K562 (cell line): Measurements from ENCODE around the gene PCSK1. TPM values are rescaled to one million over a fixed set of nuclear protein-coding genes. Genes with fewer than 3 reads are reported as not detected.

ENCODE experiments used
- ATAC-seq: fragments of 200-7000 bp; cut with Tn5 transposase; 3 replicates; pipeline ENCODE4 v1.9.1; 2020; ENCODE audit warnings: moderate library complexity
- BruUV-seq: library from RNA; stranded (reverse); fragments of 400-500 nt; replicated peaks from 2 replicates; lab custom pipeline; 2021; lab: Mats Ljungman, UMichigan
- CTCF ChIA-PET: fragments of 300-600 bp; formaldehyde crosslinking; extraction: SDS; loops from one replicate; lab custom pipeline; 2021; ENCODE audit warnings: low intra/inter-chr PET ratio; lab: Yijun Ruan, JAX
- POLR2A ChIA-PET: fragments of 300-600, 350-650 bp; sonication (Branson Sonifier 250); formaldehyde crosslinking; extraction: SDS; loops from one replicate; lab custom pipeline; 2021; ENCODE audit warnings: antibody characterized with exemption, inconsistent platforms; lab: Yijun Ruan, JAX
- DNase-seq, 4 experiments: peaks; one replicate each; pipeline versions ENCODE4 v3.0.0 to v3.0.0-alpha.2; 2011 to 2018; ENCODE audit warnings: low spot score in 3 of 4, mixed read lengths in 3 of 4; ENCODE audit errors: extremely low read depth in 1 of 4
- FAIRE-seq: peaks from 2 replicates; lab custom pipeline; 2011; peaks lifted over from hg19 to GRCh38; lab: Jason Lieb, UNC
- H2AFZ ChIP-seq: 2 replicates; pipeline ENCODE4 v1.6.0; 2011; ENCODE audit warnings: low read depth, low read length, control low read depth, inconsistent platforms
- H3K27ac ChIP-seq: fragments of 200-600 bp; 3 replicates; pipeline ENCODE4 v1.8.0; 2011; ENCODE audit warnings: low read depth, mild to moderate bottlenecking, control low read depth, inconsistent platforms, low read length, moderate library complexity, mixed read lengths; ENCODE audit errors: extremely low read depth
- H3K27me3 ChIP-seq, 2 experiments: fragments of 300-600 bp in 1 of 2; 2 replicates in 1 of 2; 3 replicates in 1 of 2; pipeline versions ENCODE4 v1.6.0 to v1.8.0; 2011; ENCODE audit warnings: inconsistent platforms in 2 of 2, low read length in 2 of 2, mild to moderate bottlenecking in 1 of 2, mixed read lengths in 1 of 2, moderate library complexity in 1 of 2; ENCODE audit not compliant: control insufficient read depth in 2 of 2, insufficient read depth in 2 of 2
- H3K36me3 ChIP-seq: fragments of 300-600 bp; 3 replicates; pipeline ENCODE4 v1.8.0; 2011; ENCODE audit warnings: mild to moderate bottlenecking, low read length, inconsistent platforms; ENCODE audit not compliant: control insufficient read depth, insufficient read depth
- H3K4me1 ChIP-seq, 2 experiments: fragments of 200-600 bp in 1 of 2; replicated peaks in 1 of 2; 2 replicates in 1 of 2; 3 replicates in 1 of 2; pipeline versions ENCODE4 v1.5.1 to v1.8.0; 2011; ENCODE audit warnings: inconsistent platforms in 2 of 2, low read length in 2 of 2, mild to moderate bottlenecking in 1 of 2, mixed read lengths in 1 of 2, moderate library complexity in 1 of 2; ENCODE audit not compliant: control insufficient read depth in 2 of 2, insufficient read depth in 2 of 2
- H3K4me2 ChIP-seq: 2 replicates; pipeline ENCODE4 v1.6.1; 2011; ENCODE audit warnings: low read length, control low read depth, inconsistent platforms, mixed read lengths; ENCODE audit not compliant: insufficient read depth
- H3K4me3 ChIP-seq: fragments of 200-600 bp; sonication (generic), shearing (Covaris generic); 2 replicates; pipeline ENCODE4 v1.5.1; 2016; ENCODE audit warnings: control low read depth, inconsistent platforms
- H3K79me2 ChIP-seq: fragments of 200-600 bp; 3 replicates; pipeline ENCODE4 v1.8.0; 2011; ENCODE audit warnings: low read length, inconsistent platforms; ENCODE audit not compliant: control insufficient read depth, insufficient read depth
- H3K9ac ChIP-seq, 2 experiments: 2 replicates each; pipeline versions ENCODE4 v1.6.0 to v1.6.1; 2011; ENCODE audit warnings: low read depth in 2 of 2, low read length in 2 of 2, control low read depth in 1 of 2, inconsistent platforms in 1 of 2, mild to moderate bottlenecking in 1 of 2, mixed read lengths in 1 of 2; ENCODE audit not compliant: insufficient read depth in 1 of 2
- H3K9me1 ChIP-seq: one replicate; pipeline ENCODE4 v1.6.0; 2011; ENCODE audit warnings: inconsistent platforms, mild to moderate bottlenecking, low read length, moderate library complexity; ENCODE audit not compliant: control insufficient read depth, insufficient read depth
- H3K9me3 ChIP-seq: replicated peaks from 2 replicates; pipeline ENCODE4 v1.5.1; 2011; ENCODE audit warnings: low read depth, low read length, inconsistent platforms; ENCODE audit not compliant: control insufficient read depth, insufficient read depth
- H4K20me1 ChIP-seq: replicated peaks from 2 replicates; pipeline ENCODE4 v1.6.1; 2011; ENCODE audit warnings: low read length, inconsistent platforms, mixed read lengths; ENCODE audit not compliant: control insufficient read depth, insufficient read depth
- CBX8 ChIP-seq: fragments of 200-600 bp; sonication (generic); IDR thresholded peaks from 2 replicates; pipeline ENCODE4 v1.6.1; 2012; ENCODE audit warnings: borderline replicate concordance, mixed run types, low read depth, mild to moderate bottlenecking, moderate library complexity, mixed read lengths, low read length, control low read depth, inconsistent platforms; ENCODE audit not compliant: poor library complexity, severe bottlenecking; ENCODE audit errors: extremely low read depth
- NFE2 ChIP-seq: IDR thresholded peaks from 2 replicates; pipeline ENCODE4 v1.6.1; 2014; ENCODE audit warnings: antibody characterized with exemption, low read depth
- POLR2A ChIP-seq: fragments of 450-650 bp; conservative IDR thresholded peaks from 2 replicates; pipeline ENCODE4 v1.6.1; 2016
- PURB ChIP-seq: sonication (generic); formaldehyde crosslinking; IDR thresholded peaks from 2 replicates; pipeline ENCODE4 v1.9.0; 2021; ENCODE audit warnings: low read depth, mild to moderate bottlenecking, missing genetic modification reagents
- RBM14 ChIP-seq: fragments of 200-400 bp; formaldehyde crosslinking; IDR thresholded peaks from 2 replicates; pipeline ENCODE4 v1.6.1; 2018; ENCODE audit warnings: low read depth, mild to moderate bottlenecking, low read length, moderate library complexity, borderline replicate concordance; ENCODE audit not compliant: insufficient read depth
- SIN3B ChIP-seq: fragments of 450-650 bp; IDR thresholded peaks from 2 replicates; pipeline ENCODE4 v1.6.1; 2017; ENCODE audit warnings: low read depth, mild to moderate bottlenecking, moderate library complexity
- SREBF2 ChIP-seq: sonication (generic); formaldehyde crosslinking; IDR thresholded peaks from 2 replicates; pipeline ENCODE4 v1.4.0; 2020; ENCODE audit warnings: mild to moderate bottlenecking, missing genetic modification reagents
- SRSF1 ChIP-seq: fragments of 200-400 bp; formaldehyde crosslinking; IDR thresholded peaks from 2 replicates; pipeline ENCODE4 v1.6.1; 2017; ENCODE audit warnings: mild to moderate bottlenecking, low read depth, low read length, moderate library complexity
- SRSF3 ChIP-seq: fragments of 200-400 bp; formaldehyde crosslinking; IDR thresholded peaks from 2 replicates; pipeline ENCODE4 v1.6.1; 2016; ENCODE audit warnings: mild to moderate bottlenecking, low read length, moderate library complexity; ENCODE audit not compliant: insufficient read depth
- TCF3 ChIP-seq: sonication (generic); formaldehyde crosslinking; IDR thresholded peaks from 2 replicates; pipeline ENCODE4 v1.4.0; 2020; ENCODE audit warnings: mild to moderate bottlenecking, missing genetic modification reagents
- WGBS: fragments of 100-300 bp; shearing (Covaris generic); methylation state at CpG from one replicate; pipeline ENCODE4 v1.1.6; 2016; ENCODE audit warnings: low coverage, mixed read lengths; ENCODE audit not compliant: insufficient coverage; ENCODE audit errors: missing lambda C conversion rate; 5-methylcytosine and 5-hydroxymethylcytosine counted together
- in situ Hi-C: fragments of 300-500 bp; cut with MboI; formaldehyde crosslinking; loops from 4 replicates; pipeline ENCODE4 v1.15.0; 2018; ENCODE audit warnings: inconsistent platforms, mixed read lengths
- intact Hi-C: fragments of 100-400 bp; cut with micrococcal nuclease; formaldehyde crosslinking; loops from 2 replicates; pipeline ENCODE4 v1.14.2; 2022
- polyA plus RNA-seq, 8 experiments: library from polyadenylated mRNA; depleted of rRNA in 4 of 8; stranded (reverse) in 5 of 8; unstranded in 3 of 8; fragments of >200 nt; fragmentation: Nextera tagmentation in 2 of 8; fragmentation: Illumina TruSeq in 1 of 8; extraction: Ambion mirVana in 2 of 8; extraction: Trizol in 1 of 8; gene quantifications; 2 replicates each; pipeline versions ENCODE4 v1.2.1 to v1.2.3, GENCODE V29; 2011 to 2014; ENCODE audit warnings: inconsistent platforms in 1 of 8, missing spikeins in 1 of 8
- total RNA-seq, 7 experiments: library from RNA; depleted of rRNA in 6 of 7; stranded (reverse); fragments of >200 nt in 6 of 7; fragmentation: Illumina TruSeq in 2 of 7; extraction: Trizol in 2 of 7; gene quantifications; 2 replicates each; pipeline versions ENCODE4 v1.2.1 to v1.2.3, GENCODE V29; 2011 to 2021; ENCODE audit warnings: low replicate concordance in 1 of 7
- TF ChIP-seq, protein P1 (sequence below): sonication (generic); formaldehyde crosslinking; IDR thresholded peaks from 2 replicates; pipeline ENCODE4 v1.8.1; 2023; ENCODE audit warnings: mild to moderate bottlenecking, missing genetic modification reagents, moderate library complexity
- TF ChIP-seq, protein P2 (sequence below), 2 experiments: fragments of 150-350 bp in 1 of 2; IDR thresholded peaks; 2 replicates each; pipeline ENCODE4 v1.6.1; 2012 to 2016; ENCODE audit warnings: low read depth in 2 of 2, low read length in 2 of 2, mild to moderate bottlenecking in 1 of 2, moderate library complexity in 1 of 2
- TF ChIP-seq, protein P3 (sequence below): sonication (generic); formaldehyde crosslinking; IDR thresholded peaks from 2 replicates; pipeline ENCODE4 v1.8.1; 2023; ENCODE audit warnings: mild to moderate bottlenecking, missing genetic modification reagents

Gene PCSK1
- total and polyA plus RNA-seq, 9 of the 15 experiments (the other 6 are each of a cell fraction or from before 2014, with no cell fraction given): not detected

DNA sequence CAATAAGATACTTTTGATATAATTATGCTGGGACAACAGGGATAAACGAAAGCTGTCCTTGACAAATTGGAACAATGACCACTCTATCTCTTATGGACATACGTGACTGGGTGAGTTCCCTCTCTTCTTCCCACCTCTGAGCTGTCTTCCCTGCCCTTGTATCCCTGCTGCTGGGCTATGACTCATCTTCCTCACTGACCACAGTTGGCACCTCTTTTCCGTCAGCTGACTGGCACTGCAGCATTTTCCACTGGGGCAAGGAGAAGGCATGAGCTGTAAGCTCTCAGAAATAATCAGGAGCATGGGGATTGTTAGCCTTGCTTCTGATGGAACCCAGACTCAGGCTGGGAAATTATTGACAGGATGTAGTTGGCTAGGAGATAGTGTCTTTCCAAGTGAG is 48.7 kb downstream of the PCSK1 start:
- FAIRE-seq: no peak
- Histone ChIP-seq H3K4me1 (no peaks in the 10 kb centered on the region), H3K9ac (no peak overlapping the region), H4K20me1 (no peaks in the 10 kb centered on the region), H3K27ac (no peak overlapping the region), H3K4me3 (no peak overlapping the region), H3K36me3 (no peaks in the 10 kb centered on the region), H3K4me2 (no peak overlapping the region), H2AFZ (no peak overlapping the region), H3K27me3 (peaks cover 0 to 4% of the 10 kb centered on the region in 2 experiments; a peak in 2 of 5 replicates), H3K9me1 (no peaks in the 10 kb centered on the region), H3K79me2 (no peaks in the 10 kb centered on the region), H3K9me3 (no peaks in the 10 kb centered on the region)
- no TSS peak for BruUV-seq
- in situ Hi-C loops: no loop called here
- intact Hi-C loops: no loop called here
- WGBS: 0% methylated on average over 3 of the region's 3 CpGs
- DNase-seq: no peak
- no peak for ATAC-seq
- ChIA-PET POLR2A (interaction anchor here (0.6 kb wide), 1 partner anchor 705 kb away, joined by 4 read pairs; no protein-coding TSS in a partner anchor), CTCF (no interaction called here)
- TF ChIP-seq POLR2A (no peak), SREBF2 (CRISPR knock-in tag) (no peak), SRSF1 (no peak), SRSF3 (no peak), TCF3 (CRISPR knock-in tag) (no peak), CBX8 (no peak), RBM14 (no peak), PURB (CRISPR knock-in tag) (no peak), SIN3B (no peak), NFE2 (no peak)
- TF ChIP-seq, protein P1, sequence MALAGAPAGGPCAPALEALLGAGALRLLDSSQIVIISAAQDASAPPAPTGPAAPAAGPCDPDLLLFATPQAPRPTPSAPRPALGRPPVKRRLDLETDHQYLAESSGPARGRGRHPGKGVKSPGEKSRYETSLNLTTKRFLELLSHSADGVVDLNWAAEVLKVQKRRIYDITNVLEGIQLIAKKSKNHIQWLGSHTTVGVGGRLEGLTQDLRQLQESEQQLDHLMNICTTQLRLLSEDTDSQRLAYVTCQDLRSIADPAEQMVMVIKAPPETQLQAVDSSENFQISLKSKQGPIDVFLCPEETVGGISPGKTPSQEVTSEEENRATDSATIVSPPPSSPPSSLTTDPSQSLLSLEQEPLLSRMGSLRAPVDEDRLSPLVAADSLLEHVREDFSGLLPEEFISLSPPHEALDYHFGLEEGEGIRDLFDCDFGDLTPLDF (CRISPR knock-in tag): no peak
- TF ChIP-seq, protein P2, sequence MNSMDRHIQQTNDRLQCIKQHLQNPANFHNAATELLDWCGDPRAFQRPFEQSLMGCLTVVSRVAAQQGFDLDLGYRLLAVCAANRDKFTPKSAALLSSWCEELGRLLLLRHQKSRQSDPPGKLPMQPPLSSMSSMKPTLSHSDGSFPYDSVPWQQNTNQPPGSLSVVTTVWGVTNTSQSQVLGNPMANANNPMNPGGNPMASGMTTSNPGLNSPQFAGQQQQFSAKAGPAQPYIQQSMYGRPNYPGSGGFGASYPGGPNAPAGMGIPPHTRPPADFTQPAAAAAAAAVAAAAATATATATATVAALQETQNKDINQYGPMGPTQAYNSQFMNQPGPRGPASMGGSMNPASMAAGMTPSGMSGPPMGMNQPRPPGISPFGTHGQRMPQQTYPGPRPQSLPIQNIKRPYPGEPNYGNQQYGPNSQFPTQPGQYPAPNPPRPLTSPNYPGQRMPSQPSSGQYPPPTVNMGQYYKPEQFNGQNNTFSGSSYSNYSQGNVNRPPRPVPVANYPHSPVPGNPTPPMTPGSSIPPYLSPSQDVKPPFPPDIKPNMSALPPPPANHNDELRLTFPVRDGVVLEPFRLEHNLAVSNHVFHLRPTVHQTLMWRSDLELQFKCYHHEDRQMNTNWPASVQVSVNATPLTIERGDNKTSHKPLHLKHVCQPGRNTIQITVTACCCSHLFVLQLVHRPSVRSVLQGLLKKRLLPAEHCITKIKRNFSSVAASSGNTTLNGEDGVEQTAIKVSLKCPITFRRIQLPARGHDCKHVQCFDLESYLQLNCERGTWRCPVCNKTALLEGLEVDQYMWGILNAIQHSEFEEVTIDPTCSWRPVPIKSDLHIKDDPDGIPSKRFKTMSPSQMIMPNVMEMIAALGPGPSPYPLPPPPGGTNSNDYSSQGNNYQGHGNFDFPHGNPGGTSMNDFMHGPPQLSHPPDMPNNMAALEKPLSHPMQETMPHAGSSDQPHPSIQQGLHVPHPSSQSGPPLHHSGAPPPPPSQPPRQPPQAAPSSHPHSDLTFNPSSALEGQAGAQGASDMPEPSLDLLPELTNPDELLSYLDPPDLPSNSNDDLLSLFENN (IDR thresholded peaks at IDR 0.05; ENCODE audit: low read depth in 2 of 2, low read length in 2 of 2): no peak
- TF ChIP-seq, protein P3, sequence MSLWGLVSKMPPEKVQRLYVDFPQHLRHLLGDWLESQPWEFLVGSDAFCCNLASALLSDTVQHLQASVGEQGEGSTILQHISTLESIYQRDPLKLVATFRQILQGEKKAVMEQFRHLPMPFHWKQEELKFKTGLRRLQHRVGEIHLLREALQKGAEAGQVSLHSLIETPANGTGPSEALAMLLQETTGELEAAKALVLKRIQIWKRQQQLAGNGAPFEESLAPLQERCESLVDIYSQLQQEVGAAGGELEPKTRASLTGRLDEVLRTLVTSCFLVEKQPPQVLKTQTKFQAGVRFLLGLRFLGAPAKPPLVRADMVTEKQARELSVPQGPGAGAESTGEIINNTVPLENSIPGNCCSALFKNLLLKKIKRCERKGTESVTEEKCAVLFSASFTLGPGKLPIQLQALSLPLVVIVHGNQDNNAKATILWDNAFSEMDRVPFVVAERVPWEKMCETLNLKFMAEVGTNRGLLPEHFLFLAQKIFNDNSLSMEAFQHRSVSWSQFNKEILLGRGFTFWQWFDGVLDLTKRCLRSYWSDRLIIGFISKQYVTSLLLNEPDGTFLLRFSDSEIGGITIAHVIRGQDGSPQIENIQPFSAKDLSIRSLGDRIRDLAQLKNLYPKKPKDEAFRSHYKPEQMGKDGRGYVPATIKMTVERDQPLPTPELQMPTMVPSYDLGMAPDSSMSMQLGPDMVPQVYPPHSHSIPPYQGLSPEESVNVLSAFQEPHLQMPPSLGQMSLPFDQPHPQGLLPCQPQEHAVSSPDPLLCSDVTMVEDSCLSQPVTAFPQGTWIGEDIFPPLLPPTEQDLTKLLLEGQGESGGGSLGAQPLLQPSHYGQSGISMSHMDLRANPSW (CRISPR knock-in tag): no peak
